ENCODE measurements around the gene GULP1.

GULP1 gene

GRCh38 chr2:188576651-188577050 is 285.0 kb downstream of the GULP1 start:
- TF ChIP-seq REST (IDR thresholded peaks at IDR 0.05; ENCODE audit: insufficient read depth in 1 of 2, low read depth in 2 of 2, low read length in 2 of 2) = no peak
- TF ChIP-seq POLR2AphosphoS5 (IDR thresholded peaks at IDR 0.05; ENCODE audit: low read depth, low read length) = no peak
- TF ChIP-seq FOXP2 (optimal IDR thresholded peaks at IDR 0.05; ENCODE audit: borderline replicate concordance, extremely low read depth, extremely low read length, insufficient read depth) = no peak
- no peak for TF ChIP-seq TAF1 (IDR thresholded peaks at IDR 0.05; ENCODE audit: borderline replicate concordance, insufficient read depth, low read length)

- TF ChIP-seq SIN3A (IDR thresholded peaks at IDR 0.05; ENCODE audit: borderline replicate concordance, insufficient read depth, low read length) = no peak
- no peak for TF ChIP-seq TAF1 (IDR thresholded peaks at IDR 0.05; ENCODE audit: borderline replicate concordance, insufficient read depth, low read length)
- TF ChIP-seq REST (IDR thresholded peaks at IDR 0.05; ENCODE audit: insufficient read depth in 1 of 2, low read depth in 2 of 2, low read length in 2 of 2) = no peak
- TF ChIP-seq FOXP2 (optimal IDR thresholded peaks at IDR 0.05; ENCODE audit: borderline replicate concordance, extremely low read depth, extremely low read length, insufficient read depth) = no peak
- TF ChIP-seq POLR2AphosphoS5 (IDR thresholded peaks at IDR 0.05; ENCODE audit: low read depth, low read length) = no peak
Observed at GRCh38 chr2:188577231-188577630, 285.6 kb downstream of the GULP1 start.

- TF ChIP-seq FOXP2 (optimal IDR thresholded peaks at IDR 0.05; ENCODE audit: borderline replicate concordance, extremely low read depth, extremely low read length, insufficient read depth) (no peak), TAF1 (IDR thresholded peaks at IDR 0.05; ENCODE audit: borderline replicate concordance, insufficient read depth, low read length) (no peak), SIN3A (IDR thresholded peaks at IDR 0.05; ENCODE audit: borderline replicate concordance, insufficient read depth, low read length) (no peak), REST (IDR thresholded peaks at IDR 0.05; ENCODE audit: insufficient read depth in 1 of 2, low read depth in 2 of 2, low read length in 2 of 2) (no peak), POLR2AphosphoS5 (IDR thresholded peaks at IDR 0.05; ENCODE audit: low read depth, low read length) (no peak)
Observed at GRCh38 chr2:188580738-188581137, 289.1 kb downstream of the GULP1 start.

- TF ChIP-seq SIN3A (IDR thresholded peaks at IDR 0.05; ENCODE audit: borderline replicate concordance, insufficient read depth, low read length) (no peak), REST (IDR thresholded peaks at IDR 0.05; ENCODE audit: insufficient read depth in 1 of 2, low read depth in 2 of 2, low read length in 2 of 2) (no peak), POLR2AphosphoS5 (IDR thresholded peaks at IDR 0.05; ENCODE audit: low read depth, low read length) (no peak), FOXP2 (optimal IDR thresholded peaks at IDR 0.05; ENCODE audit: borderline replicate concordance, extremely low read depth, extremely low read length, insufficient read depth) (no peak), TAF1 (IDR thresholded peaks at IDR 0.05; ENCODE audit: borderline replicate concordance, insufficient read depth, low read length) (no peak)
Observed at GRCh38 chr2:188582211-188582610, 290.5 kb downstream of the GULP1 start.

GRCh38 chr2:188588235-188588634 is 296.6 kb downstream of the GULP1 start:
- TF ChIP-seq TAF1 (IDR thresholded peaks at IDR 0.05; ENCODE audit: borderline replicate concordance, insufficient read depth, low read length) (no peak), FOXP2 (optimal IDR thresholded peaks at IDR 0.05; ENCODE audit: borderline replicate concordance, extremely low read depth, extremely low read length, insufficient read depth) (no peak), SIN3A (IDR thresholded peaks at IDR 0.05; ENCODE audit: borderline replicate concordance, insufficient read depth, low read length) (no peak), REST (IDR thresholded peaks at IDR 0.05; ENCODE audit: insufficient read depth in 1 of 2, low read depth in 2 of 2, low read length in 2 of 2) (no peak), POLR2AphosphoS5 (IDR thresholded peaks at IDR 0.05; ENCODE audit: low read depth, low read length) (no peak)
